Measurements from ENCODE around the gene PEX5L.

DNA sequence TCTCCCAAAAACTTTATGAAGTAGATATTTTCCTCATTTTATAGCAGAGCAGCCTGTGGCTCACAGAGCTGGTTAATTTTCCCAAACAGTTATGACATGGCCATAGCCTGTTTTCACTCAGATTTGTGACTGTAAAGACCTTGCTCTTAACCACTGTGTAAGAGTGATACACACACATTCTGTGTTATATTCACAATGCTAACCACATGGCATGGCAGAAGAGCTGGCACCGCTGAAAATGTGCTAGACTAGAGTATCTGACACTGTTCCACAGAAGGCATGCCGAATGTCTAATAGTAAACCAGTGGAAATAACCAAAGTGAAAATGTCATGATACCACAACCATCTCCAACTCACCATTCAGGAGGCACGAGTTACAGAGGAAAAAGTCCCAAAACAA lies 71.8 kb downstream of the PEX5L start:
- TF ChIP-seq ELF1 (IDR thresholded peaks at IDR 0.05; ENCODE audit: borderline replicate concordance, low read depth): no peak
- TF ChIP-seq, protein P1, sequence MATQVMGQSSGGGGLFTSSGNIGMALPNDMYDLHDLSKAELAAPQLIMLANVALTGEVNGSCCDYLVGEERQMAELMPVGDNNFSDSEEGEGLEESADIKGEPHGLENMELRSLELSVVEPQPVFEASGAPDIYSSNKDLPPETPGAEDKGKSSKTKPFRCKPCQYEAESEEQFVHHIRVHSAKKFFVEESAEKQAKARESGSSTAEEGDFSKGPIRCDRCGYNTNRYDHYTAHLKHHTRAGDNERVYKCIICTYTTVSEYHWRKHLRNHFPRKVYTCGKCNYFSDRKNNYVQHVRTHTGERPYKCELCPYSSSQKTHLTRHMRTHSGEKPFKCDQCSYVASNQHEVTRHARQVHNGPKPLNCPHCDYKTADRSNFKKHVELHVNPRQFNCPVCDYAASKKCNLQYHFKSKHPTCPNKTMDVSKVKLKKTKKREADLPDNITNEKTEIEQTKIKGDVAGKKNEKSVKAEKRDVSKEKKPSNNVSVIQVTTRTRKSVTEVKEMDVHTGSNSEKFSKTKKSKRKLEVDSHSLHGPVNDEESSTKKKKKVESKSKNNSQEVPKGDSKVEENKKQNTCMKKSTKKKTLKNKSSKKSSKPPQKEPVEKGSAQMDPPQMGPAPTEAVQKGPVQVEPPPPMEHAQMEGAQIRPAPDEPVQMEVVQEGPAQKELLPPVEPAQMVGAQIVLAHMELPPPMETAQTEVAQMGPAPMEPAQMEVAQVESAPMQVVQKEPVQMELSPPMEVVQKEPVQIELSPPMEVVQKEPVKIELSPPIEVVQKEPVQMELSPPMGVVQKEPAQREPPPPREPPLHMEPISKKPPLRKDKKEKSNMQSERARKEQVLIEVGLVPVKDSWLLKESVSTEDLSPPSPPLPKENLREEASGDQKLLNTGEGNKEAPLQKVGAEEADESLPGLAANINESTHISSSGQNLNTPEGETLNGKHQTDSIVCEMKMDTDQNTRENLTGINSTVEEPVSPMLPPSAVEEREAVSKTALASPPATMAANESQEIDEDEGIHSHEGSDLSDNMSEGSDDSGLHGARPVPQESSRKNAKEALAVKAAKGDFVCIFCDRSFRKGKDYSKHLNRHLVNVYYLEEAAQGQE (IDR thresholded peaks at IDR 0.05; ENCODE audit: low read depth): no peak
- TF ChIP-seq, protein P2, sequence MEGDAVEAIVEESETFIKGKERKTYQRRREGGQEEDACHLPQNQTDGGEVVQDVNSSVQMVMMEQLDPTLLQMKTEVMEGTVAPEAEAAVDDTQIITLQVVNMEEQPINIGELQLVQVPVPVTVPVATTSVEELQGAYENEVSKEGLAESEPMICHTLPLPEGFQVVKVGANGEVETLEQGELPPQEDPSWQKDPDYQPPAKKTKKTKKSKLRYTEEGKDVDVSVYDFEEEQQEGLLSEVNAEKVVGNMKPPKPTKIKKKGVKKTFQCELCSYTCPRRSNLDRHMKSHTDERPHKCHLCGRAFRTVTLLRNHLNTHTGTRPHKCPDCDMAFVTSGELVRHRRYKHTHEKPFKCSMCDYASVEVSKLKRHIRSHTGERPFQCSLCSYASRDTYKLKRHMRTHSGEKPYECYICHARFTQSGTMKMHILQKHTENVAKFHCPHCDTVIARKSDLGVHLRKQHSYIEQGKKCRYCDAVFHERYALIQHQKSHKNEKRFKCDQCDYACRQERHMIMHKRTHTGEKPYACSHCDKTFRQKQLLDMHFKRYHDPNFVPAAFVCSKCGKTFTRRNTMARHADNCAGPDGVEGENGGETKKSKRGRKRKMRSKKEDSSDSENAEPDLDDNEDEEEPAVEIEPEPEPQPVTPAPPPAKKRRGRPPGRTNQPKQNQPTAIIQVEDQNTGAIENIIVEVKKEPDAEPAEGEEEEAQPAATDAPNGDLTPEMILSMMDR (IDR thresholded peaks at IDR 0.05 in 2 of 3, conservative IDR thresholded peaks at IDR 0.05 in 1 of 3; ENCODE audit: borderline replicate concordance in 1 of 3, insufficient read depth in 1 of 3, low read depth in 2 of 3, low read length in 2 of 3): no peak

All from HCT116 (cell line).